Liver (tissue), 9 donors: ENCODE measurements around the gene AKR1C3. TPM values are rescaled to one million over a fixed set of nuclear protein-coding genes. Genes with fewer than 3 reads are reported as not detected.

ENCODE experiments used
- DNase-seq: peaks from one replicate; pipeline ENCODE4 v3.0.0-alpha.2; 2017; ENCODE audit warnings: low spot score
- H3K27ac ChIP-seq, 2 donors: one replicate each; pipeline ENCODE4 v1.7.0; 2013; ENCODE audit warnings: inconsistent platforms in 2 of 2, low read length in 2 of 2, control low read depth in 1 of 2, low read depth in 1 of 2, mild to moderate bottlenecking in 1 of 2
- H3K27me3 ChIP-seq, 4 donors: one replicate each; pipeline versions ENCODE4 v1.6.1 to v1.7.0; 2013; ENCODE audit warnings: low read length in 3 of 4, inconsistent platforms in 1 of 4, mild to moderate bottlenecking in 1 of 4, moderate library complexity in 1 of 4; ENCODE audit not compliant: control insufficient read depth in 4 of 4, insufficient read depth in 4 of 4
- H3K36me3 ChIP-seq, 4 donors: one replicate each; pipeline versions ENCODE4 v1.6.1 to v1.7.0; 2013; ENCODE audit warnings: low read length in 3 of 4, mild to moderate bottlenecking in 3 of 4, low read depth in 1 of 4, moderate library complexity in 1 of 4; ENCODE audit not compliant: control insufficient read depth in 4 of 4, insufficient read depth in 3 of 4
- H3K4me1 ChIP-seq, 4 donors: one replicate each; pipeline versions ENCODE4 v1.6.1 to v1.7.0; 2013; ENCODE audit warnings: low read length in 3 of 4, mild to moderate bottlenecking in 3 of 4, moderate library complexity in 1 of 4; ENCODE audit not compliant: control insufficient read depth in 4 of 4, insufficient read depth in 4 of 4
- H3K4me3 ChIP-seq, 3 donors: one replicate each; pipeline versions ENCODE4 v1.6.1 to v1.7.0; 2013; ENCODE audit warnings: low read length in 3 of 3, control low read depth in 1 of 3, low read depth in 1 of 3, mild to moderate bottlenecking in 1 of 3
- H3K9ac ChIP-seq, 2 donors: one replicate each; pipeline ENCODE4 v1.7.0; 2013; ENCODE audit warnings: low read length in 2 of 2, mild to moderate bottlenecking in 2 of 2, moderate library complexity in 2 of 2, control low read depth in 1 of 2, low read depth in 1 of 2
- H3K9me3 ChIP-seq, 4 donors: one replicate each; pipeline versions ENCODE4 v1.6.1 to v1.7.0; 2013; ENCODE audit warnings: low read length in 3 of 4; ENCODE audit not compliant: control insufficient read depth in 4 of 4
- EGR1 ChIP-seq, 2 donors: IDR thresholded peaks; 2 replicates each; pipeline ENCODE4 v1.6.1; 2016 to 2018; ENCODE audit warnings: antibody characterized with exemption in 2 of 2, low read depth in 2 of 2
- FOXA1 ChIP-seq: IDR thresholded peaks from 2 replicates; pipeline ENCODE4 v1.6.1; 2016; ENCODE audit warnings: antibody characterized with exemption
- GABPA ChIP-seq, 2 donors: IDR thresholded peaks in 1 of 2; conservative IDR thresholded peaks in 1 of 2; 2 replicates each; pipeline ENCODE4 v1.6.1; 2016; ENCODE audit warnings: antibody characterized with exemption in 2 of 2, mild to moderate bottlenecking in 1 of 2, moderate library complexity in 1 of 2
- HNF4A ChIP-seq, 2 donors: conservative IDR thresholded peaks; 2 replicates each; pipeline ENCODE4 v1.6.1; 2016; ENCODE audit warnings: antibody characterized with exemption in 2 of 2, mild to moderate bottlenecking in 2 of 2
- JUND ChIP-seq, 2 donors: IDR thresholded peaks; 2 replicates each; pipeline ENCODE4 v1.6.1; 2016; ENCODE audit warnings: antibody characterized with exemption in 2 of 2
- NR2F2 ChIP-seq: IDR thresholded peaks from 2 replicates; pipeline ENCODE4 v1.6.1; 2016; ENCODE audit warnings: antibody characterized with exemption
- RAD21 ChIP-seq, 2 donors: IDR thresholded peaks; 2 replicates each; pipeline ENCODE4 v1.6.1; 2016; ENCODE audit warnings: antibody characterized with exemption in 2 of 2, mild to moderate bottlenecking in 2 of 2
- RXRA ChIP-seq, 2 donors: IDR thresholded peaks; 2 replicates each; pipeline ENCODE4 v1.6.1; 2017 to 2018; ENCODE audit warnings: antibody characterized with exemption in 2 of 2, mild to moderate bottlenecking in 1 of 2
- WGBS: extraction: QIAGEN DNeasy Blood & Tissue Kit; methylation state at CpG from one replicate; pipeline ENCODE4 v1.1.7; 2013; 5-methylcytosine and 5-hydroxymethylcytosine counted together
- polyA plus RNA-seq, 2 donors: library from polyadenylated mRNA; stranded (reverse) in 1 of 2; unstranded in 1 of 2; fragments of 200-250 nt in 1 of 2; fragments of >200 nt in 1 of 2; fragmentation: Nextera tagmentation in 1 of 2; extraction: Ambion mirVana in 1 of 2; gene quantifications; one replicate each; pipeline versions ENCODE4 v1.2.1 to v1.2.3, GENCODE V29; 2013 to 2015
- total RNA-seq, 2 donors: library from RNA; depleted of rRNA; stranded (reverse); fragments of >200 nt; gene quantifications; one replicate each; pipeline ENCODE4 v1.2.3, GENCODE V29; 2014
- TF ChIP-seq, protein P1 (sequence below): IDR thresholded peaks from 2 replicates; pipeline ENCODE4 v1.6.1; 2016; ENCODE audit warnings: antibody characterized with exemption
- TF ChIP-seq, protein P2 (sequence below): fragments of 150-350 bp; IDR thresholded peaks from 2 replicates; pipeline ENCODE4 v1.5.1; 2017; ENCODE audit warnings: improper control_type of control experiment, low read depth, low read length; ENCODE audit not compliant: missing input control
- TF ChIP-seq, protein P3 (sequence below): IDR thresholded peaks from 2 replicates; pipeline ENCODE4 v1.6.1; 2016; ENCODE audit warnings: antibody characterized with exemption, mild to moderate bottlenecking
- TF ChIP-seq, protein P4 (sequence below): IDR thresholded peaks from 2 replicates; pipeline ENCODE4 v1.6.1; 2016; ENCODE audit warnings: antibody characterized with exemption
- donor health status: healthy.
- donor health status: healthy.
- donor health status: healthy.
- donor health status: healthy.
- donor health status: healthy.

AKR1C3 gene
- total and polyA plus RNA-seq, 4 donors, result 65.8 to 292 (median 174) TPM

DNA sequence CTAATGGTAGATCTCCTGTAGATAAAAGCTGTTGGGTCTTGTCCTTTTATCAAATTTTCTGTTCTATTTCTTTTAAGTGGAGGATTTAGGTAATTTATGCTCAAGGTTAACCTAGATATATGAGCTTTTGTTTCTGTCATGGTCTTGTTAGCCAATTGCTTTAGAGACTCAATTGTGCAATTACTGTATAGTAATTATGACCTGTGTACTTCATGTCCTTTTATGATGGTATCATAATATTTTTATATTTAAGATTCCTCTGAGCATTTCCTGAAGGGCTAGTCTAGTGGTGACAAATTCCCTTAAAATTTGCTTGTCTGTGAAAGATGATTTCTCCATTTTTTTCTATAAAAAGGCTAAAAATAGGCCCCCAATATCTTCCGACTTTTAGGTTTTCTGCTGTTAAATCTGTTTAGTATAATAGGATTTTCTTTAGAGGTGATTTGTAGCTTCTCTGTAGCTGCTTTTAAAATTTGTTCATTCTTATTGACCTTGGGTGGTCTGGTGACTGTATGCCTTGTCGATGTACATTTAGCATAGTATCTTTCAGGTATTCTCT lies 5.4 kb upstream of the AKR1C3 start:
- 96% methylated on average over 2 of the region's 2 CpGs for WGBS
- no peak overlapping the region for H3K27ac ChIP-seq
- peaks cover 0 to 6% (median 4%) of the 10 kb centered on the region in 4 donors for H3K4me1 ChIP-seq
- TF ChIP-seq GABPA (IDR thresholded peaks at IDR 0.05 in 1 of 2, conservative IDR thresholded peaks at IDR 0.05 in 1 of 2) (no peak), FOXA1 (no peak), HNF4A (conservative IDR thresholded peaks at IDR 0.05) (no peak), NR2F2 (no peak), RXRA (IDR thresholded peaks at IDR 0.05) (no peak), EGR1 (IDR thresholded peaks at IDR 0.05; ENCODE audit: low read depth in 2 of 2) (no peak), JUND (IDR thresholded peaks at IDR 0.05) (no peak)
- TF ChIP-seq, protein P1, sequence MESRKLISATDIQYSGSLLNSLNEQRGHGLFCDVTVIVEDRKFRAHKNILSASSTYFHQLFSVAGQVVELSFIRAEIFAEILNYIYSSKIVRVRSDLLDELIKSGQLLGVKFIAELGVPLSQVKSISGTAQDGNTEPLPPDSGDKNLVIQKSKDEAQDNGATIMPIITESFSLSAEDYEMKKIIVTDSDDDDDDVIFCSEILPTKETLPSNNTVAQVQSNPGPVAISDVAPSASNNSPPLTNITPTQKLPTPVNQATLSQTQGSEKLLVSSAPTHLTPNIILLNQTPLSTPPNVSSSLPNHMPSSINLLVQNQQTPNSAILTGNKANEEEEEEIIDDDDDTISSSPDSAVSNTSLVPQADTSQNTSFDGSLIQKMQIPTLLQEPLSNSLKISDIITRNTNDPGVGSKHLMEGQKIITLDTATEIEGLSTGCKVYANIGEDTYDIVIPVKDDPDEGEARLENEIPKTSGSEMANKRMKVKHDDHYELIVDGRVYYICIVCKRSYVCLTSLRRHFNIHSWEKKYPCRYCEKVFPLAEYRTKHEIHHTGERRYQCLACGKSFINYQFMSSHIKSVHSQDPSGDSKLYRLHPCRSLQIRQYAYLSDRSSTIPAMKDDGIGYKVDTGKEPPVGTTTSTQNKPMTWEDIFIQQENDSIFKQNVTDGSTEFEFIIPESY, result no peak
- TF ChIP-seq, protein P2, sequence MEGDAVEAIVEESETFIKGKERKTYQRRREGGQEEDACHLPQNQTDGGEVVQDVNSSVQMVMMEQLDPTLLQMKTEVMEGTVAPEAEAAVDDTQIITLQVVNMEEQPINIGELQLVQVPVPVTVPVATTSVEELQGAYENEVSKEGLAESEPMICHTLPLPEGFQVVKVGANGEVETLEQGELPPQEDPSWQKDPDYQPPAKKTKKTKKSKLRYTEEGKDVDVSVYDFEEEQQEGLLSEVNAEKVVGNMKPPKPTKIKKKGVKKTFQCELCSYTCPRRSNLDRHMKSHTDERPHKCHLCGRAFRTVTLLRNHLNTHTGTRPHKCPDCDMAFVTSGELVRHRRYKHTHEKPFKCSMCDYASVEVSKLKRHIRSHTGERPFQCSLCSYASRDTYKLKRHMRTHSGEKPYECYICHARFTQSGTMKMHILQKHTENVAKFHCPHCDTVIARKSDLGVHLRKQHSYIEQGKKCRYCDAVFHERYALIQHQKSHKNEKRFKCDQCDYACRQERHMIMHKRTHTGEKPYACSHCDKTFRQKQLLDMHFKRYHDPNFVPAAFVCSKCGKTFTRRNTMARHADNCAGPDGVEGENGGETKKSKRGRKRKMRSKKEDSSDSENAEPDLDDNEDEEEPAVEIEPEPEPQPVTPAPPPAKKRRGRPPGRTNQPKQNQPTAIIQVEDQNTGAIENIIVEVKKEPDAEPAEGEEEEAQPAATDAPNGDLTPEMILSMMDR, result no peak
- TF ChIP-seq, protein P3, sequence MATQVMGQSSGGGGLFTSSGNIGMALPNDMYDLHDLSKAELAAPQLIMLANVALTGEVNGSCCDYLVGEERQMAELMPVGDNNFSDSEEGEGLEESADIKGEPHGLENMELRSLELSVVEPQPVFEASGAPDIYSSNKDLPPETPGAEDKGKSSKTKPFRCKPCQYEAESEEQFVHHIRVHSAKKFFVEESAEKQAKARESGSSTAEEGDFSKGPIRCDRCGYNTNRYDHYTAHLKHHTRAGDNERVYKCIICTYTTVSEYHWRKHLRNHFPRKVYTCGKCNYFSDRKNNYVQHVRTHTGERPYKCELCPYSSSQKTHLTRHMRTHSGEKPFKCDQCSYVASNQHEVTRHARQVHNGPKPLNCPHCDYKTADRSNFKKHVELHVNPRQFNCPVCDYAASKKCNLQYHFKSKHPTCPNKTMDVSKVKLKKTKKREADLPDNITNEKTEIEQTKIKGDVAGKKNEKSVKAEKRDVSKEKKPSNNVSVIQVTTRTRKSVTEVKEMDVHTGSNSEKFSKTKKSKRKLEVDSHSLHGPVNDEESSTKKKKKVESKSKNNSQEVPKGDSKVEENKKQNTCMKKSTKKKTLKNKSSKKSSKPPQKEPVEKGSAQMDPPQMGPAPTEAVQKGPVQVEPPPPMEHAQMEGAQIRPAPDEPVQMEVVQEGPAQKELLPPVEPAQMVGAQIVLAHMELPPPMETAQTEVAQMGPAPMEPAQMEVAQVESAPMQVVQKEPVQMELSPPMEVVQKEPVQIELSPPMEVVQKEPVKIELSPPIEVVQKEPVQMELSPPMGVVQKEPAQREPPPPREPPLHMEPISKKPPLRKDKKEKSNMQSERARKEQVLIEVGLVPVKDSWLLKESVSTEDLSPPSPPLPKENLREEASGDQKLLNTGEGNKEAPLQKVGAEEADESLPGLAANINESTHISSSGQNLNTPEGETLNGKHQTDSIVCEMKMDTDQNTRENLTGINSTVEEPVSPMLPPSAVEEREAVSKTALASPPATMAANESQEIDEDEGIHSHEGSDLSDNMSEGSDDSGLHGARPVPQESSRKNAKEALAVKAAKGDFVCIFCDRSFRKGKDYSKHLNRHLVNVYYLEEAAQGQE, result no peak
- TF ChIP-seq, protein P4, sequence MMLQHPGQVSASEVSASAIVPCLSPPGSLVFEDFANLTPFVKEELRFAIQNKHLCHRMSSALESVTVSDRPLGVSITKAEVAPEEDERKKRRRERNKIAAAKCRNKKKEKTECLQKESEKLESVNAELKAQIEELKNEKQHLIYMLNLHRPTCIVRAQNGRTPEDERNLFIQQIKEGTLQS, result no peak
- H3K27me3 ChIP-seq, result no peaks in the 10 kb centered on the region
- no peaks in the 10 kb centered on the region for H3K36me3 ChIP-seq
- no peak overlapping the region for H3K4me3 ChIP-seq
- no peak for DNase-seq
- H3K9ac ChIP-seq, result no peak overlapping the region
- no peaks in the 10 kb centered on the region for H3K9me3 ChIP-seq

DNA sequence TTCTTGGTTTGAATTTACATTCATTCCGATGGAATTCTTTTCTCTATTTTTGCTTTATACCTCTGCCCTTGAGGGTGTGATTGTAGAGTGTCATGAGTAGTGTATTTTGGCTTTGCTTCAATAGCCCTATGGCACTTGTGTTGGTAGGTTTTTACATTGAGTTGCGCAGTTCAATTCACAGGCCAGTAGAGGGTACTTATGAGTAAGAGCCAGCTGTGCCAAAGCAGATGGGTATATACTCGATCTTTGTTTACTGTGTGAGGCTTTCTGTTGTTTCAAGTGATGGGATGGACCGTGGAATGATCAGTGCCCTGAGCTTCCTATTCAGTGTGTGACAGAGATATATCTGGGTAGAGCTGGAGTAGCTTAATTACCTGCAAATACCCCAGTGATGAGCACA lies 4.3 kb upstream of the AKR1C3 start:
- 66% methylated on average over 4 of the region's 4 CpGs for WGBS
- no peak for DNase-seq

More for the DNA sequence above, 4.3 kb upstream of the AKR1C3 start:
- Histone ChIP-seq H3K4me3 (no peak overlapping the region), H3K27ac (no peak overlapping the region), H3K9me3 (no peaks in the 10 kb centered on the region), H3K4me1 (peaks cover 0 to 8% (median 5%) of the 10 kb centered on the region in 4 donors), H3K9ac (no peak overlapping the region), H3K36me3 (no peaks in the 10 kb centered on the region), H3K27me3 (no peaks in the 10 kb centered on the region)
- TF ChIP-seq HNF4A (conservative IDR thresholded peaks at IDR 0.05), result no peak
- TF ChIP-seq RAD21 (IDR thresholded peaks at IDR 0.05), result peak; percentile 36 to 65
